Measurements from ENCODE around the gene HOMER1.

DNA sequence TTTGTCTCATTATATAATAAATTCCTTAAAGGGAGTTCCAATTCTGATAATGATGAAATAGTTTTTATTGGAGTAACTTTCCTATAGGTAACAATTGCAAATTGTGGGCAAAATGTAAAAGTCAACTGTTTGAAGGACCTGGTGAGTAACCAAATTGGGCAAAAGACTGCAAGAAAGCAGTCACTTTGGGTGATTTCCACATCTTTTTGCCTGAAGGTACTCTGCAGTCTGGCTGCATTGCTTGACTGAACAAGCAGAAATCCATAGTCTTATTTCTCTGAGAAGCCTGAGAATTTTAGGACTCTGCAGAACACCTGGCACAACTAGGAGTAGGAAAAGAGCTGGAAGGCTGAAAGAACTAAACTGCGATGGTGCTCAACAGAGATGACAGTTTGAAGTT, 114.9 kb downstream of the HOMER1 start:
- TF ChIP-seq, protein P1, sequence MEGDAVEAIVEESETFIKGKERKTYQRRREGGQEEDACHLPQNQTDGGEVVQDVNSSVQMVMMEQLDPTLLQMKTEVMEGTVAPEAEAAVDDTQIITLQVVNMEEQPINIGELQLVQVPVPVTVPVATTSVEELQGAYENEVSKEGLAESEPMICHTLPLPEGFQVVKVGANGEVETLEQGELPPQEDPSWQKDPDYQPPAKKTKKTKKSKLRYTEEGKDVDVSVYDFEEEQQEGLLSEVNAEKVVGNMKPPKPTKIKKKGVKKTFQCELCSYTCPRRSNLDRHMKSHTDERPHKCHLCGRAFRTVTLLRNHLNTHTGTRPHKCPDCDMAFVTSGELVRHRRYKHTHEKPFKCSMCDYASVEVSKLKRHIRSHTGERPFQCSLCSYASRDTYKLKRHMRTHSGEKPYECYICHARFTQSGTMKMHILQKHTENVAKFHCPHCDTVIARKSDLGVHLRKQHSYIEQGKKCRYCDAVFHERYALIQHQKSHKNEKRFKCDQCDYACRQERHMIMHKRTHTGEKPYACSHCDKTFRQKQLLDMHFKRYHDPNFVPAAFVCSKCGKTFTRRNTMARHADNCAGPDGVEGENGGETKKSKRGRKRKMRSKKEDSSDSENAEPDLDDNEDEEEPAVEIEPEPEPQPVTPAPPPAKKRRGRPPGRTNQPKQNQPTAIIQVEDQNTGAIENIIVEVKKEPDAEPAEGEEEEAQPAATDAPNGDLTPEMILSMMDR (conservative IDR thresholded peaks at IDR 0.05; ENCODE audit: low read depth, low read length): no peak
- TF ChIP-seq MAFK (IDR thresholded peaks at IDR 0.05; ENCODE audit: low read depth, low read length): no peak
- no peak for TF ChIP-seq CHD1 (IDR thresholded peaks at IDR 0.05; ENCODE audit: low read depth, low read length)
- TF ChIP-seq POLR2A (IDR thresholded peaks at IDR 0.05; ENCODE audit: low read depth, low read length): no peak
- TF ChIP-seq SMC3 (IDR thresholded peaks at IDR 0.05; ENCODE audit: low read depth, low read length): no peak
